Mesangial cell (primary cell): ENCODE data around the gene PAFAH2. TPM values are rescaled to one million over a fixed set of nuclear protein-coding genes. Genes with fewer than 3 reads are reported as not detected.

ENCODE experiments used
- total RNA-seq: library from RNA; depleted of rRNA; stranded (reverse); fragments of >200 nt; gene quantifications from 2 replicates; pipeline ENCODE4 v1.2.3, GENCODE V29; 2015

PAFAH2 gene
- 9.4 and 9.6 TPM in 2 replicates for total RNA-seq

GRCh38 chr1:25997828-25998761, at the start of gene PAFAH2:
PAFAH2 (minus strand) TSS chr1:25998063; CDS start chr1:25990816, 7,247 bp downstream.

DNA sequence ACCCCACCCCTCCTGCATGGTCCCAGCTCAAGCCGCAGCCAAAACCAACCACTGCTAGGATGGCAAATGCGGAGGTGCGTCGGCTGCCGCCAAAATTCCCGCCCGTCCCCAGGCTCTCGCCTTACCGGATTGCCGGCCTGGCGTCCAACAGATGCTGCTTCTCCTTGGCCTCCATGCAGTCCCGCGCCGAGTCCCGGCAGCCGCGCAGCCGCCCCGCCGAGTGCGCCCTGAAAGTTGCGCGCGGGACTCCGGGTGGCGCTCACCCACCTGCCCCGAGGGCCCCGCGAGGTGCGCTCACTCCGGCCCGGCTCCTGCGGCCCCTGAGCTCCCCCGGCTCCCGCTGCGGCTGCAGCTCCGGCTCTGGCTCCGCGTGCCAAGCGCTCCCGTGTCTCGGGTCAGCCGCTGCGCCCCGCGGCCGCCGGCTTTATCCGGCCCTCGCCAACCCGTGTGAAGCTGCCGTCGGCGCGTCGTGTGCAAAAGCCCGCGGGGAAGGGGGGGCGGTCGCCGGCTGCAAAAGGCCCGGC, 47.9 kb upstream of the PAFAH2 start, which contains the start of gene SLC30A2:
Gene SLC30A2 (minus strand): TSS at position 397 of the 524 bp plus-strand sequence. CDS start 222 bp downstream, at position 175.

GRCh38 chr1:26021647-26022403, 24.0 kb upstream of the PAFAH2 start, which contains the start of gene EXTL1:
EXTL1 (plus strand) TSS chr1:26021775; CDS start chr1:26022647, 872 bp downstream.

Other genes starting within 250 kb of the PAFAH2 start
- gene SELENON, start 197.9 kb downstream of the PAFAH2 start, total RNA-seq, result 50.4 and 82.0 TPM in 2 replicates
- 31.3 and 48.6 TPM in 2 replicates for gene MTFR1L, start 178.1 kb downstream of the PAFAH2 start, total RNA-seq
- gene AUNIP, start 138.6 kb downstream of the PAFAH2 start, total RNA-seq, result 1.1 and 9.1 TPM in 2 replicates
- gene PAQR7, start 122.4 kb downstream of the PAFAH2 start, total RNA-seq, result 9.3 and 15.5 TPM in 2 replicates
- 67.4 and 193 TPM in 2 replicates for gene STMN1, start 91.6 kb downstream of the PAFAH2 start, total RNA-seq
- gene EXTL1, start 23.7 kb upstream of the PAFAH2 start, total RNA-seq, result 0.65 and 2.3 TPM in 2 replicates
- gene SLC30A2, start 48.1 kb upstream of the PAFAH2 start, total RNA-seq, result 0.38 TPM in 1 of 2 replicates, not detected in the other
- 0.38 TPM in 1 of 2 replicates, not detected in the other for gene TRIM63, start 69.6 kb upstream of the PAFAH2 start, total RNA-seq
- 2.0 and 2.9 TPM in 2 replicates for gene PDIK1L, start 113.8 kb upstream of the PAFAH2 start, total RNA-seq
- 0.25 TPM in 1 of 2 replicates, not detected in the other for gene FAM110D, start 161.0 kb upstream of the PAFAH2 start, total RNA-seq
- not detected in 2 replicates for gene C1orf232, start 170.9 kb upstream of the PAFAH2 start, total RNA-seq
- gene ZNF593, start 171.8 kb upstream of the PAFAH2 start, total RNA-seq, result 103 and 117 TPM in 2 replicates
- gene ZNF593OS, start 173.8 kb upstream of the PAFAH2 start, total RNA-seq, result 0.13 TPM in 1 of 2 replicates, not detected in the other
- gene CNKSR1, start 179.4 kb upstream of the PAFAH2 start, total RNA-seq, result 1.5 and 3.4 TPM in 2 replicates
- gene CATSPER4, start 192.5 kb upstream of the PAFAH2 start, total RNA-seq, result not detected in 2 replicates
- gene CEP85, start 236.1 kb upstream of the PAFAH2 start, total RNA-seq, result 4.9 and 17.8 TPM in 2 replicates